ENCODE measurements around the gene ZNF133.

DNA sequence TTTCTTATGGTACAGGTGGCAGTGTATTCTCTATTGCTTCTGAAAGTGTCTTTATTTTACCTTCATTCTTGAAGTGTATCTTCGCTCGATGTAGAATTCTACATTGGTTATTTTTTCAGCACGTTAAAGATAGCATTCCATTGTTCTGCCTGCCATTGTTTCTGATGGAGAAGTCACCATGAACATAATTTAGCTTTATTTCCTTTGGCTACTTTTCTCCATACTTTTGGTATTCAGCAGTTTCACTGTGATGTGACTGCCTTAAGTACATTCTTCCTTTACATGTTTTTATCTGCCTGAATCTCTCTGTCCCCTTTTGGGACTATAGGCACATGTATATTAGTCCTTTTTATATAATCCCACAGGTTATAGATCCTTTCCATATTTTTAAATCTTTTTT lies 19.0 kb downstream of the ZNF133 start:
- TF ChIP-seq, protein P1, sequence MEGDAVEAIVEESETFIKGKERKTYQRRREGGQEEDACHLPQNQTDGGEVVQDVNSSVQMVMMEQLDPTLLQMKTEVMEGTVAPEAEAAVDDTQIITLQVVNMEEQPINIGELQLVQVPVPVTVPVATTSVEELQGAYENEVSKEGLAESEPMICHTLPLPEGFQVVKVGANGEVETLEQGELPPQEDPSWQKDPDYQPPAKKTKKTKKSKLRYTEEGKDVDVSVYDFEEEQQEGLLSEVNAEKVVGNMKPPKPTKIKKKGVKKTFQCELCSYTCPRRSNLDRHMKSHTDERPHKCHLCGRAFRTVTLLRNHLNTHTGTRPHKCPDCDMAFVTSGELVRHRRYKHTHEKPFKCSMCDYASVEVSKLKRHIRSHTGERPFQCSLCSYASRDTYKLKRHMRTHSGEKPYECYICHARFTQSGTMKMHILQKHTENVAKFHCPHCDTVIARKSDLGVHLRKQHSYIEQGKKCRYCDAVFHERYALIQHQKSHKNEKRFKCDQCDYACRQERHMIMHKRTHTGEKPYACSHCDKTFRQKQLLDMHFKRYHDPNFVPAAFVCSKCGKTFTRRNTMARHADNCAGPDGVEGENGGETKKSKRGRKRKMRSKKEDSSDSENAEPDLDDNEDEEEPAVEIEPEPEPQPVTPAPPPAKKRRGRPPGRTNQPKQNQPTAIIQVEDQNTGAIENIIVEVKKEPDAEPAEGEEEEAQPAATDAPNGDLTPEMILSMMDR (conservative IDR thresholded peaks at IDR 0.05 in 1 of 2, IDR thresholded peaks at IDR 0.05 in 1 of 2; ENCODE audit: extremely low read depth in 1 of 2, insufficient read depth in 1 of 2, low read depth in 1 of 2, low read length in 2 of 2), result no peak
- no peak for TF ChIP-seq EZH2 (IDR thresholded peaks at IDR 0.05; ENCODE audit: borderline replicate concordance, low read length)
